Stimulated activated CD4-positive, alpha-beta T cell treated with anti-CD3 and anti-CD28 coated beads, Interleukin-1b, Interleukin-23, amount 100 ng/mL, for 1 hour (primary cell): ENCODE data around the gene RINL.
"Not testable (repeated sequence)": the region's sequence is repeated elsewhere in the genome, so short reads cannot be mapped to it uniquely, and the experiment has no call there.

Experiments used
- DNase-seq, 2 donors: peaks; one replicate each; pipeline ENCODE4 v3.0.0-alpha.2; 2020; ENCODE audit warnings: low read depth in 2 of 2

Gene RINL

DNA sequence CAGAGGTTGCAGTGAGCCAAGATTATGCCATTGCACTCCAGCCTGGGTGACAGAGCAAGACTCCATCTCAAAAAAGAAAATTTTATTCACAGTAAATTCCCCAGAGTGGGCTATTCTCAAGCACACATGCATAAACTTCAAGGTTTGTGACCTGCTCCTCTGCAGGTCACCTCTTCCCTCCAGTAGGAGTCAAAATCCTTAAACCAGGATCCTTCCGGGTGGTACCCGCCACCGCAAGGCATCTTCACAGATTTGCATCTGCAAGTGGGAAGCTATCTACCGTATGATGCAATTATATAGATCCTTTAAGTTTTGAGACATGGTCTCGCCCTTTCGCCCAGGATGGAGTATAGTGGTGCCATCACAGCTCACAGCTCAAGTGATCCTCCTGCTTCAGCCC lies 43.5 kb downstream of the RINL start:
- no peak for DNase-seq

- no peak for DNase-seq
Measured at GRCh38 chr19:38834104-38834490, 44.0 kb downstream of the RINL start.

- no peak for DNase-seq
Measured at GRCh38 chr19:38833092-38833425, 45.0 kb downstream of the RINL start.

DNA sequence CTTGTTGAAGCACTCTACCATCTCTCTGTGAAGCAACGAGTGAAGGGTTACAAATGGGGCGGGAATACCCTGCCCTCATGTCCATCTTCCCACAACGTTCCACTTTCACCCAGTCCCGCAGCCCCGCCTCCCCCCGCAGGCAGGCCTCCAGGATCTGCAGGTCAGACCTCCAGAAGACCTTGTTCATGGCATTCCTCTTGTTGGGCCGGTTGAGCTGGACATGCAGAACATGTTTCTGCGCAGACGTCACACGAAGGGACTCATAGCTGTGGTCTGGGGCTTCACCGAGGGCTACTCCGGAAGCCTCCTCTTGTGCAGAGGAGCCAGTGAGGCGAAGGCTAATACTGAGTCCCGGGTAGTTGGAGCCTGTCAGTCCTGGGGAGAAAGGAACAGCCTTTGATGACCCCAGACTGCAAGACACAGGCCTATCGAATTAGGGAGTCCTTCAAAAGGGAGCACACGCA lies 46.9 kb downstream of the RINL start:
- DNase-seq = no peak

- no peak for DNase-seq
Measured at GRCh38 chr19:38830039-38830733, 47.9 kb downstream of the RINL start.

GRCh38 chr19:38829203-38829602 lies 48.9 kb downstream of the RINL start:
- not testable (repeated sequence) for DNase-seq

GRCh38 chr19:38826856-38827551 lies 51.1 kb downstream of the RINL start:
- DNase-seq = no peak

DNA sequence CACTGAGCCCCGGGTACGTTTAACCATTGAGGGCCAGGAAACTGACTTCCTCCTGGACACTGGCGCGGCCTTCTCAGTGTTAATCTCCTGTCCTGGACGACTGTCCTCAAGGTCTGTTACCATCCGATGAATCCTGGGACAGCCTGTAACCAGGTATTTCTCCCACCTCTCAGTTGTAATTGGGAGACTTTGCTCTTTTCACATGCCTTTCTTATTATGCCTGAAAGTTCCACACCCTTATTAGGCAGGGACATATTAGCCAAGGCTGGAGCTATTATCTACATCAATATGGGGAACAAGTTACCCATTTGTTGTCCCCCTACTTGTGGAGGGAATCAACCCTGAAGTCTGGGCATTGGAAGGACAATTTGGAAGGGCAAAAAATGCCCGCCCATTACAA lies 52.1 kb downstream of the RINL start:
- not testable (repeated sequence) for DNase-seq

DNA sequence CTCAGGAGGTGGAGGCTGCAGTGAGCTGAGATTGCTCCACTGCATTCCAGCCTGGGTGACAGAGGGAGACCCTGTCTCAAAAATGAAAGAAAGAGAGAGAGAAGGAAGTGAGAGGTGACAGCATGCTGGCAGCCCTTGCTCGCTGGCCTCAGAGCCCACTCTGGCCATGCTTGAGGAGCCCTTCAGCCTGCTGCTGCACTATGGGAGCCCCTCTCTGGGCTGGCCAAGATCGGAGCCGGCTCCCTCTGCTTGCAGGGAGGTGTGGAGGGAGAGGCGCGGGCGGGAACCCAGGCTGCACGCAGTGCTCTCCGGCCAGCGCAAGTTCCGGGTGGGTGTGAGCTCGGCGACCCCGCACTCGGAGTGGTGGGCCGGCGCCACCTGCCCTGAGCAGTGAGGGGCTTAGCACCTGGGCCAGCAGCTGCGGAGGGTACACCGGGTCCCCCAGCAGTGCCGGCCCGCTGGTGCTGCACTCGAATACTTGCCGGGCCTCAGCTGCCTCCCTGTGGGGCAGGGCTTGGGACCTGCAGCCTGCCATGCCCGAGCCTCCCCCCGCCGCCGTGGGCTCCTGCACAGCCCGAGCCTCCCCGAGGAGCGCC lies 56.7 kb downstream of the RINL start:
- DNase-seq = not testable (repeated sequence)

DNA sequence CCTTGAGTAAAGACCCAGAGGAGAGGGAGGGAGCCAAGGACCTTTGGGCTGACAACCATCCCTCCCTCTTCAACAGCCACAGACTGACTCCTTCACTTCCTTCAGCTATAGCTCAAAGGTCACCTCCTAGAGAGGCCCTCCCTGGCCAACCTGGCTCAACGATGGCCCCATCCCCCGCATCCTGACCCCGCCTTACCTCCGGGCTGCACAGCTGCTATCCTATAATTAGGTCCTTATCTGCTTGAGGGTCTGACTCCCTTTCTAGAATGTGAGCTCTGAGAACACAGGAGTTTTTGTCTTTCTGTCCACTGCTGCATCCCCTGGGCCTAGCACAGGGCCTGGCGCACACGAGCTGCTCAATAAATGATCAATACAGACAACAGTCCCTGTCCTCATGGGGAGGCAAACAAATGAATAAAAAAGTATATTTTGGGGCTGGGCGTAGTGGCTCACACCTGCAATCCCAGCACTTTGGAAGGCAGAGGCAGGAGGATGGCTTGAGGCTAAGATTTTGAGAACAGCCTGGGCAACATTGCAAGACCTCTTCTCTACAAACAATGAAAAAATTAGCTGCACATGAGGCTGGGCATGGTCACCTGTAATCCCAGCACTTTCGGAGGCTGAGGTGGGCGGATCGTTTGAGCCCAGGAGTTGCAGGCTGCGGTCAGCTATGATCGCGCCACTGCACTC lies 58.7 kb downstream of the RINL start:
- DNase-seq = no peak
